IPS-11a (cell line): ENCODE data around the gene NDST4.
"Not testable (repeated sequence)": the region's sequence is repeated elsewhere in the genome, so short reads cannot be mapped to it uniquely, and the experiment has no call there.

Experiments used
- H3K4me3 ChIP-seq: one replicate; pipeline ENCODE4 v1.5.1; 2013; ENCODE audit warnings: low read depth, low read length, control low read depth

NDST4 gene

DNA sequence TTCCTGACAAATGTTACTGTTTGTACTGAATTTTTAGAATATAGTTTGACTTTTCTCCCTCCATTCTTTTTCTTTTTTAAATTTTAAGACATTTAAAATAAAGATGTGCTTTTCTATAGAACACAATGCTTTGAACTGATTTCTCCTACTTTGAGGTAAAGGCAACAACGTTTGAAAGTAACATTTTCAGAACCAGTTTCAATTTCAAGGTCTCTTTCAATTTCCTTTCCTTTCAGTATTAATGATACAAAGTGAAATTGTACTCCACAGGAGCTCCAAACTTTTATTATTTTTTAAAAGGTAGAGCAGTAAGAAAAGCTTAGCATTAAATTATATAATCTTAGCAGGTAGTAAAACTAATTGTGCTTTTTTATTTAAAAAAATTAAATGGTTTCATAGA lies 54.9 kb downstream of the NDST4 start:
- no peak overlapping the region for H3K4me3 ChIP-seq

DNA sequence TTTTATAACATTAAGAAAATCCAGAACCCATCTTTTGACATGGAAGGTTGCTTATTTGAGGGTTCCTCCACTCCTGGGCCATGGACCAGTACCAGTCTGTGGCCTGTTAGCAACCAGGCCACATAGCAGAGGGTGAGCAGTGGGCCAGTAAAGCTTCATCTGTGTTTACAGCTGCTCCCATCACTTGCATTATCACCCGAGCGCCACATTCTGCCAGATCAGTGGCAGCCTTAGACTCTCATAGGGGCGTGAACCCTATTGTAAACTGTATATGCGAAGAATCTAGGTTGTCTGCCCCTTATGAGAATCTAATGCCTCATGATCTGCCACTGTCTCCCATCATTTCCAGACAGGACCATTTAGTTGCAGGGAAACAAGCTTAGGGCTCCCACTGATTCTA lies 58.6 kb downstream of the NDST4 start:
- no peak overlapping the region for H3K4me3 ChIP-seq

DNA sequence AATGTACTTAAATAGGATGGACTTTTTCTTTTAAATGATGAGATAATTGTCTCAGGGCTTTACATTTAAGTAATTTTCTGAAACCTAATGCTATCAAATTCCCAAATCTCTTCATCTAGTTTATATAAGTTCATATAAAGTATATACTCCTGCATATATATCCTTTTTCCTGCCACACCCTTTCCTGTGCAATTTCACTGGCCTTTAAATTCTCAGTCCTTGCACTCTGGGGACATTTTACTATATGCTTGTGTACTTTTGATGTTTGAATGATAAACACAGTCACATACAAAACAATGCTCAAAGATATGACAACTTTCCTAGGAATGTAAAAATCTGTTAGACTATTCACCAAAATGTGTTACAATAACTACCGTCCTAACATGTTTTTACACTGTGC lies 60.1 kb downstream of the NDST4 start:
- no peak overlapping the region for H3K4me3 ChIP-seq

DNA sequence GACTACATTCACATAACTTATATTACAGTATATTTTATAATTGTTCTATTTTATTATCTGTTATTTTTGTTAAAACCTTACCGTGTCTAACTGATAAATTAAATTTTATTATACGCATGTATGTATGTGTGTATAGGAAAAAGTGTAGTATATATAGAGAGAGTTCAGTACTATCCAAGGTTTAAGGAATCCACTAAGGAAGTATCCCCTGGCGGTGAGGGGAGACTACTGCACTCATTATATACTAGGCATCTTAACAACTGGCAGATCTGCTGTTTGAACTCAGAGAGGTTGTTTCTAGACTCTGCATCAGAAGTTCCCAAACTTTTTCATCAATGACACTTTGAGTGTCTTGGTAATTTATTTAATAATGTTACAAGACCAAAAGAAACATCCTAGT lies 70.9 kb downstream of the NDST4 start:
- H3K4me3 ChIP-seq: no peak overlapping the region

DNA sequence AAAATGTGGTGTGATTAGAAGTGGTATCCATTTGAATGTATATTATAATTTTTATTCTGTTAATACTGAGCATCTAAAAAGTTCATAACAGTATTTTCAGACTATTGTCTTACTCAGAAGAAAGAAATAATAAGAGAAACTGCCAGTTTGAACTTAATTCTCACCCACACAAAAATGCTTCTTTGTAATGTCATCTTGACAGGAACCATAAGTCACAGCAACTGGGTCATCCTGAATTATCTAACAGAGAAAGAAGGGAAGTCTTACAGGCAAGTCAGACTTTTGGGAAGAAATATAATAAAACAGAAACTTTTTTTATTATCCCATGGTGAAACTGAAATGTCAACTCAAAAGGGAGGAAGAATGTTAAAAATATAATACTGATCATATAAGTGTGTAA lies 83.1 kb downstream of the NDST4 start:
- no peak overlapping the region for H3K4me3 ChIP-seq

DNA sequence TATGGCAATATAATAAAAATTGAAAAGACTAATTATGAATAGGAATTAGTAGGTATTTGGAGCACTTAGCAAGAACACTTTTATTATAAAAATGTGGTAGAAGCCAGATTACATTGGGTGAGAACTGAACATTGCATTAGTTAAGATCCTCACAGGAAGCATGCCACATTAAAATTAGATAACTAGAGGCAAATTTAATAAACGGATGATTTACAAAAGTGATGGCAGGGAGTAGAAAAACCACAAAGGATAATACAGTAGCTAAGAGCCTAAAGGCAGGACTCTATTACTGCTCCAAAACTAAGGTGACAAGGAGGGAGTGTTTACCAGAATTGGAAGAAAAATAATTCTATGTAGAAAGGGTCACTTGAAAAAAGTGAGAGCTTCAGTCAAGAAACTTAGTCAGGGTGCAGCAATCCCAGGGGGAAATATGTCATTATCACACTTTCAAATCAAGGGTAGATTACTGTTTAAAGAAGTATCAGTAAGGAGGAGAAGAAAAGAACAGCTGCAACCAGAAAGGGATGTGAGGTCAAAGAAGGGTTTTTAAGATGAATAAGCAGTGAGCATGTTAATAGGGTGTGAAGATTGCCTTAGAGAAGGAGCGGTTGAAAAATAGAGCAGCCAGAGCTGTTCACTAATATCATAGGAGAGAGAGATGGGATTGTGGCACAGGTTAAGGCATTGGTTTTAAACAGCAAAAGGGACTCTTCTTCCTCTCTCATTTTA lies 84.6 kb downstream of the NDST4 start:
- H3K4me3 ChIP-seq: no peak overlapping the region

DNA sequence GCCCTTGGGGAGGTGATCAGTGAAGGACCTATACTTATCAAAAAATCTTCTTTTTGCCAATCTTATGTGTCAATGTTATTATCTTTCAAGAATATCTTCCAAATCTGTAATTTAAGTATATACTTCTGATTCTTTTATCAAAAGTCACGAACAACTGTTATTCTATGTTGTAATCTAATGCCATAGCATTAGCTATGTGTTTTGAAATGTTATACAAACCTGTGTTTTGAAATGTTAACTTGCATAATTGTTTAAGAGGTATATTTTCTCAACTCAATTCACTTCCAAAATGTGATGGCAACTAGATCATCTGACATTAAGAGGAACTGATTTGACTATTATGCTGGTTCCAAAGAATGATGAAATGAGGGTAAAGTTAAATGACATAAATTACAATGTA lies 113.5 kb downstream of the NDST4 start:
- no peak overlapping the region for H3K4me3 ChIP-seq

DNA sequence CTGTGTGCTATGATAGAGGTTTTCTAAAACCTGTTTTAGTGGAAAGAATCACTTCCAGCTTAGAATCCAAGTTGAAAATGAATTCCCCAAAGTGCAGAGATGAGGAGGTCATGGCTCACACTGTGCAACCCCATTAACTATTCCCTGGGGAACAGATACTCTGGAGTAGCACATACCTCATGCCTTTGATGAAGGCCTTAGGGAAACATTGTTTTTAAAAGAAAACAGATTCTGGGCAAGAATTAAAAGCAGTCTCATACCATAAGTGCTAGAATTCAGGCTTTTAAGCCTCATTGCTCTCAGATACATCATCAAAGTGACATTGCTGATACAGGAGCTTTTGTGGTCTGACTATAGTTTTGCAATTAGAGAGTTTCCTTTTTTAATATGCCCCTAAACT lies 115.1 kb downstream of the NDST4 start:
- no peak overlapping the region for H3K4me3 ChIP-seq

DNA sequence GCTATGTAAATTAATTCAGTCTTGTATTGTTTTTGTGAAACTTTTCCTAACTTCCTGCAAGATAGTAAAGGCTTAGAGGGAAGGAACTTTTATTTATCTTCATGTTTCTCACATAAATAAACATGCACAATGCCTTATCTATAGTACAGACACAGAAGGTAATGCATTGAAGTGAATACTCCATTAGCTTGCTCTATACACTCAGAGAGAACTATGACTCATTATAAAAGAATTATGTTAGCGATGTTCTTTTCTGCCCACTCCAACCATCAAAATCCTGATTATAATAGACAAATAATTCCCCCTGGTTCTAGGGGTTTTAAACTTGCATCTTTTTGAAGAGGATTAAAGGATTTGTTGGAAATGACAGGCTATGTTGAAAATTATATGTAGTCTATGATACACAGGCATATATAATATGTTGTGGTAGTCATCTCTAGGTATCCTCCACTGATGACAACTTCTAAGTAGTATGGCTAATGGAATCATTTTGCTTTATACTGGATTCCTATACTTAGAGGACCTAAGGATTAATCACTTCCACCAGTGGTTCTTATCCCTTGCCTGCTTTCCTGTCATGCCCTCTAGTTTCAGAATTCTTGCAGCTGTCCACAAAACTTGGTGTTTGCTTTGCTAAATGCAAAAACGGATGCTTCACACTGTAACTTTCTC lies 115.7 kb downstream of the NDST4 start:
- no peak overlapping the region for H3K4me3 ChIP-seq

DNA sequence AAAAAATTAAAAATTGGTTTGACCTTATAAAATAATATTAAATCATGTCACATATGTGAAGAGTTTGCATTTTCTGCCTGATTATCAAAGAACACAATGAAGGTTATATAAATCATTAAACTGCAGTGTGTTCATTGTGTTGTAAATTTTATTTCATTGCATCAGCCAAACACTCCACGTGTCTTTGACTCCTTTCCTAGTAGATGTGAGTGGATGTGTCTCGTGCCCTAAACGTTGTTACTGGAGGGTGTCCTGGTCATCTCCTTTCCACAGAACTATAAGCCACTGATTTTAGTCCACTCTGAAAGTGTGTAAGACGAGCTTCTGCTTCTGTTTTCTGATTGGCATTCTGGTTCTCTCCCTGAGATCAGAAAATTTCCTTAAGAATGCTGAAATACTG lies 127.3 kb downstream of the NDST4 start:
- H3K4me3 ChIP-seq: no peak overlapping the region

DNA sequence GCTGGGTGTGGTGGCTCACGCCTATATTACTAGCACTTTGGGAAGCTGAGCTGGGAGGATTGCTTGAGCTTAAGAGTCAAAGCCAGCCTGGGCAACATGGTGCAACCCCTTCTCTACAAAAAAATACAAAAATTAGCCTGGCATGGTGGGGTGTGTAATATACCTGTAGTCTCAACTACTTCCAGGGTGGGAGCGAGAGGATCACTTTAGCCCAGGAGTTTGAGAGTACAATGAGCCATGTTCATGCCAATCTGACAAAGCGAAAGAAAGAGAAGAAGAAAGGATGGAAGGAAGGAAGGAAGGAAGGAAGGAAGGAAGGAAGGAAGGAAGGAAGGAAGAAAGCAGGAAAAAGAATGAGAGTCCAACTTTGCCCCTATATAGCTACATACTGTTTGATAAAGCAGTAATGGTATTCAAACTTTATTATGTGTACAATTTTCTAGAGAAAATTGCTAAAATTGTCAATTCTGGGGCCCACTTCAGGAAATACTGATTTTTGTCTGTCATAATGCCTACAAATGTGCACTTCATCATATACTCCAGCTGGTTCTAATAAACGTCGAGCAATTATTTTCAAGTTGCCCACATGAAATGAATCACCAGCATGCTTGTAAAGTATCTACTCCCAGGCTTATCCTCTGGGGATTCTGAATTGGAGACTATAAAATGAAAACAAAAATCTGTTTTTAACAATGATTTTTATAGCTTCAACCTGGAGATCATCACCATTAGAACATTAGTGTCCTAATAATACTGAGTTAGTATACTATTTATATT lies 132.3 kb downstream of the NDST4 start:
- H3K4me3 ChIP-seq: no peak overlapping the region

DNA sequence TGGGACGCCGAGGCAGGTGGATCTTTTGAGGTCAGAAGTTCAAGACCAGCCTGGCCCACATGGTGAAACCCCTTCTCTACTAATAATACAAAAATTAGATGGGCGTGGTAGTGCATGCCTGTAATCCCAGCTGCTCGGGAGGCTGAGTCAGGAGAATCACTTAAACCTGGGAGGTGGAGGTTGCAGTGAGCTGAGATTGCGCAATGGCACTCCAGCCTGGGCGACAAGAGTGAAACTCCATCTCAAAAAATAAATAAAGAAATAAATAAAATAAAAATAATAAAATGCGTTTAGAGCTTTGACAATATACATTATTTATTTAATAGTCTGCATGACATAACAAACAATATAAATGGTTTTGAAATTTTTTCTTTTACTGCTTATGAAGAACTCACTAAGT lies 133.0 kb downstream of the NDST4 start:
- H3K4me3 ChIP-seq: not testable (repeated sequence)

DNA sequence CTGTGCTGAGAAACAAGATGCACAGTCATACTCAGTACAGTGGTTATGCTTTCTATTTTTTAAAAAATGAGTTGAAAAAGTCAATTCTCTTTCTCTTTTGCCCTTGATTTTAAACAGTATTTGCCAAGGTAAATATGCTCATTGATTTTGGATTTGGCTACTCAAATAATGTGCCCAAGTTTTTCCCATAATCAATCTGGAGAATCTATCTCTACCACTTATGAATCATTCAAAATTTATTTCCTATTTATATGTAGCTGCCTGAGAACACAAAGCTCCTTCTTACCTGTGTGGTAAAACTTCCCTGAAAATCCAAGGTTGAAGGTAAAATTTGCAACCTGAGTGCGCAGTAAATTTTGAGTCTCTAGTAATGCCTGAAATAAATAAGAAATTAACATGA lies 136.5 kb downstream of the NDST4 start:
- H3K4me3 ChIP-seq: no peak overlapping the region

DNA sequence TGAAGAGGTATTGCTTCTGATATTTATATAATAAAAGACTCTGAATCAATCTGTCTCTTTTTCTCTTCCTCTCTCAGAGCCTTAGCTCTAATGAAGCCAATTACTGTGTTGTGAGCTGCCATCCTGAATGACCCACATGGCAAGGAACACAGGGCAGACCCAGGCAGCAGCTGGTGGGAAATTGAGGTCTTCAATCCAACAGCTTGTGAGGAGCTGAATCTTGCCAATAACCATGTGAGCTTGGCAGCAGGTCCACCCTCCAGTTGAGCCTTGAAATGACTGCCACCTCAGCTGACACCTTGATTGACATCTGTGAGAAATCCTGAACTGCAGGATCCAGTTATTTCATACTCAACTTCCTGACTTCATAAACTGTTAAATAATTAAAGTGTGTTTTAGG lies 149.4 kb downstream of the NDST4 start:
- no peak overlapping the region for H3K4me3 ChIP-seq

DNA sequence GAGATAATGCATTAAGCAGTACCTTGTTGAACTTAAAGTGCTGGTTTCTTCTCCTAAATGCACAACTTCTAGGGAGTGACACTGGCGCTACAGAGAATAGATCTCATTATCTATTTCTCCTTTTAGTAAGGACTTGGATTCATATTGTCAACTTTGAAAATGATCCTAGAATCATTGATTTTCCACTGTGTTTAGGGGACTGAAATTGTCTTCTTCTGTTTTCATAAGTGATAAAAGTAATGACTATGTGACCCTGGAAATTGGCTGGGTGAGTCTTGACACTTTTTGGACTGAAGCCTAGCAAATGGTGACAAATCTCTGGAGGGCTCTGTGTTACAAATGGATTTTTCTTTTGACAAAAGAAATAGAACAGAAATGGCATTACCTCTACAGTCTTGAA lies 167.8 kb downstream of the NDST4 start:
- H3K4me3 ChIP-seq: no peak overlapping the region

DNA sequence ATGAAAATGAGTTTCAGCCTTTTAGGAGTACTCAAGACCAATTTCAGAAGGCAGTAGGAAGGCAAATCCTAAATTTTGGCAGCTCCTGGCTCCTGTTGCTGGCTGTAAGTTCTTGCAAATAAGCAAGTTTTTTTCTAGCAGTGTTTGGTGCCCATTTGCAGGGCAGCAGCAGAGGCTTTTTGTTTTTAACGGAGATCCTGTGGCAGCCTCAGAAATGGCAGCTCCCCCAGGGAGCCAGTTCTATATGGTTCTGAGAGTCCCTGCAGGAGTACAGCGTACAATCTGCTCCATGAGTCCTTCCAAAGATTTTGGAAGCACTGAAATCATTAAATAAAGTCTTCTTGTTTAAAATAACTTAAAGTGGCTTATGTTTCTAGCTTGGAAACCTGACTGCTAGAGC lies 171.9 kb downstream of the NDST4 start:
- H3K4me3 ChIP-seq: no peak overlapping the region

DNA sequence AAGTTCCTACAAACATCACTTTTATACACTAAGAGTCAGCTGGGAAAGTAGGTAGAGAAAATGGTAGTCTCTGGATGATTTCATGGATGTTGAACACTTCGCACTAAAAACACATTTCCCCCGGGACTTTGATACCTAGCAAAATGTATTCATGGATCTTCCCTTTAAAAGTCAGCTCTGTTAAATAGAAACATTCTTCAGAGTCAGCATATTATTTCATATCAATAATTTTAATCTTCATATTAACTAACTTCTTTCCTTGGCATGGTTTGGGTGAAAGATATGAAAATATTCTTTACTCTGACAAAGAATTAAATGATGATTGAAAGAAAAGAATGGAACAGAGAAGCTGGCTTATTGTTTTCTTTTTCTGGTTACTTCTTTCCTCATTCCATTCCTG lies 185.5 kb downstream of the NDST4 start:
- H3K4me3 ChIP-seq: no peak overlapping the region

DNA sequence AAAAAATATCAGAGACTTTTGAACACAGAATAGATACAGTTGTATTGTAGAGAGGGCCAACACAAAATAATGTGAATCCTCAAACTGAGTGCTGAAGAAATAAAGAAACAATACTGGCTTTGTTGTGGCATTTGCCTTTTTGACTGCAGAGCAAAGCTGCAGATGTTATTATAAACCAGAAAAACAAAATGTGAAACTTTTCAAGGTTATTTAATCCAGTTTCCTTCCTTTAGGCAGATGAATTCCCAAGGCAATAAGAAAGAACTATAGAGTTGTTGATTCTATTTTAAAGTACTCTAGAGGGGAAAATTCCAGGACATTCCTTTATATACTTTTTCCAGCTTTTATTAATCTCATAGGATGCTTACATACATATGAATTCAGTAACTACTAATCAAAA lies 186.8 kb downstream of the NDST4 start:
- H3K4me3 ChIP-seq: no peak overlapping the region

DNA sequence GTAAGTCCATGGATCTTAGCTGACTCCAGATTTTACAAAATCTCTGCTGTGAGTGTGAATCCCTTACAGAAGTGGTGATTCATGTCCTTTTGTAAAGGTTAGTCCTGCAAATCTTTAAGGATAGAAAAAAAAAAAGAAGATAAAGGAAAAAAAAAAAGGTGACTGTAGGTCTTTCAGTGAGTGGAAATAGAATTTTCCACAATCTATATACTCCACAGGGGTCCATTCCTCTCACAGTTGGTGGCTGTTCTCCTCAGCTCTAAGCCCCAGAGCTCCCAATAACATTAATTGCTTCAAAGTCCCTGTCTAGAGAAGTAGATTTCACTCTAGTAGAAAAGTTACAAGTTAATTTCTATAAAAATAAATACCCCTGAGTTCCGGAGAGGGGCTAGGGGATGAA lies 189.1 kb downstream of the NDST4 start:
- no peak overlapping the region for H3K4me3 ChIP-seq

DNA sequence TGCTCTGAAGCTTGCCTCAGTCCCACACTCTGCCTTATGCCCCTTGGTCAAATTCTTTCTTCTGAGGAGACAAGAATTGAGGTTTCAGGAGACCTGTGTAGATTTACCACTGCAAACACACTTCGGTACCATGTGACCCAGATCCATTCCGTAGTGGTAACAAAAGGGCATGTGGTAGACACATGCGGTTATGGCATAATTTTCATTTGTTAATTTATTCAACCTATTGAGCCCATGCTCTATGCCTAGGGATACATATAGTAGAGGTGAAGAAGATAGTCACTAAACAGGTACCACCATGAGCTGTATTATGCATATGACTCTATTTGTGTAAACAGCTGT lies 190.9 kb downstream of the NDST4 start:
- H3K4me3 ChIP-seq: no peak overlapping the region

DNA sequence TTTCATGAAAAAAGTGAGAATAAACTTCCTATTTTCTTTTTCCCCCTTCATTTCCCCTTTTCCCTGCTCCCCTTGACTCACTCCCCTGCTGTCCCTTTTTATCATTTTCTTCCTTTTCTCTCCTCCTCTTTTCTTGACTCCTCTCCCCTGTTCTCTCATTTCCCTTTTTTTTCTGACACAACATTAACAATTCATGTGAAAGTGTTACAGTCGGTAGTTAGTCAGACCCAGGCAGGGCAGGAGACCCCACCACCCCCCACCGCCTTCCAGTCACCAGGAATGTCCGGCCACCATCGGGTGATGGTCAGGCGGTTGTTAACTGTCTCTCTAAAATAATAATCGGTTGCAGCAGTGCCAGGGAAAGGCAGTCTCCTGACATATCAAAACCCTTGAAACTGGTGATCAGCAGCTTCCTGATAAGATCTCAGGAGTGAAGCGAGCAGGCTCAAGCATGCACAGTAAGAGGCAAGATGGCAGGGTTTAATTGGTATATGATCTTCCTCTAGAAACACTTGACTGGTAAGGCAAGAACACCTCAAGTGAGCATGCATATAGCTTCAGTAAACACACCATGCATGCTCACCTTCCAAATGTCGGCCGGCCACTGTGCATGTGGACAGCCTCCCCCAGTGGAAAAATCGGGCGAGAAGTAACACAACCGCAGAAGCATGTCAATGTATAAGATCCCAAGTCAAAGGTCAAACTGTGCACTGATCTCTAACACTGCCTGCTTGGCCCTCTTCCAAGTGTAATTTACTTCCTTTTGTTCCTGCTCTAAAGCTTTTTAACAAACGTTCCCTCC lies 191.4 kb downstream of the NDST4 start:
- no peak overlapping the region for H3K4me3 ChIP-seq
